Activated T-cell treated with anti-CD3 and anti-CD28 coated beads for 4 hours (primary cell): Measurements from ENCODE around the gene LYZ.

Experiments
- DNase-seq: peaks from one replicate; pipeline ENCODE4 v3.0.0-alpha.2; 2020

Gene LYZ

GRCh38 chr12:69392179-69392928 lies 44.2 kb downstream of the LYZ start:
- no peak for DNase-seq

- DNase-seq: no peak
Observed at GRCh38 chr12:69396041-69396440, 47.9 kb downstream of the LYZ start.

DNA sequence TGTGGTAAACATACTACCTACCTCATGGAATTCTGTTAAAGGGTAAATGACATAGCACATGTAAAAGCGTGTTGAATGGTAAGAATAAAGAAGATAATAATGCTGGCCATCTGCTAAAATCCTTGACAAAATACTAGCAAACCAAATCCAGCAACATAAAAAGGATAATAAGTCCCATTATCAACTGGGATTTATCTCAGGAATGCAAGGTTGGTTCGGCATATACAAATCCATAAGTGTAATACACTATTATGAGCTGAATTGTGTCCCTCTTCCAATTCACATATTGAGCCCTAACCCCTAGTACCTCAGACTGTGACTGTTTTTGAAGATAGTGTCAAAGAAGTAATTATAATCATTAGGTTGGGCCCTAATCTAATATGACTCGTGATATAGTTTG lies 48.8 kb downstream of the LYZ start:
- no peak for DNase-seq

GRCh38 chr12:69397978-69398377 lies 49.8 kb downstream of the LYZ start:
- DNase-seq: no peak

DNA sequence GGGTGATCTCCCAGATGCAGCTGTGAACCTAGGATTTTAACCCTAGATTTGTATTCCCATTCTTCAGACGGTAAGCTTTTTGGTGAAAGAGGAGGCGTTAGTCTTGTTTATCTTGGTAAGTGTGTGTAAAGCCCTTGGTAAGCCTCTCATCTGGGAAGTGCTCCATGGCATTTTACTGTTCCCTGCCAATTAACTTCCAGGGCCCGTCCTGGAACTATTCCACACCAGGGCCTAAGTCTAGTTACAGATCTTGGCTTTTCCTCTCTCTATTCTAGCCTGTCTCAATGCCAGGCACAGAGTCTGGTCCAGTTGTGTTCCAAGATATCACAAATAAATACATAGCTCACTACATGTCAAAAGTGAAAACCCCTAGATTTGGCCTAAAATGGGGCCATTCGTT lies 53.8 kb downstream of the LYZ start:
- DNase-seq: no peak
